Left renal cortex interstitium (tissue), 4 donors: Measurements from ENCODE around the gene GIPC3. TPM values are rescaled to one million over a fixed set of nuclear protein-coding genes. Genes with fewer than 3 reads are reported as not detected.

ENCODE experiments used
- DNase-seq, 4 donors: peaks; one replicate each; pipeline ENCODE4 v3.0.0-alpha.2; 2013; ENCODE audit warnings: low read depth in 4 of 4, low spot score in 2 of 4, missing footprints in 1 of 4
- polyA plus RNA-seq, 4 donors: library from polyadenylated mRNA; unstranded; fragments of 120-200 nt; gene quantifications; one replicate each; pipeline ENCODE4 v1.2.1, GENCODE V29; 2013; ENCODE audit not compliant: insufficient read length in 4 of 4

Gene GIPC3
- 1 to 10 TPM; 2.3 to 3.3 (median 2.8) TPM for polyA plus RNA-seq

GRCh38 chr19:3585301-3586126 is at the start of gene GIPC3:
Gene GIPC3, plus strand, starts transcription at chr19:3585478. Its CDS starts 120 bp downstream, at chr19:3585598.
- no peak for DNase-seq

GRCh38 chr19:3535563-3535965 is 49.7 kb upstream of the GIPC3 start:
- DNase-seq = no peak

GRCh38 chr19:3535981-3536380 is 49.3 kb upstream of the GIPC3 start:
- no peak for DNase-seq

- DNase-seq = no peak
These were observed 48.7 kb upstream of the GIPC3 start for GRCh38 chr19:3536429-3537100.

GRCh38 chr19:3537101-3537437 is 48.2 kb upstream of the GIPC3 start:
- DNase-seq = no peak

GRCh38 chr19:3537438-3538240 is 47.6 kb upstream of the GIPC3 start:
- no peak for DNase-seq

- DNase-seq = no peak
These were observed 46.9 kb upstream of the GIPC3 start for GRCh38 chr19:3538258-3538929.

GRCh38 chr19:3538965-3539755 is 46.1 kb upstream of the GIPC3 start, which contains the start of gene TEKTIP1:
Gene TEKTIP1, plus strand, starts transcription at chr19:3539174. Its CDS starts 4 bp downstream, at chr19:3539178.
- DNase-seq = no peak

GRCh38 chr19:3539756-3540118 is 45.5 kb upstream of the GIPC3 start:
- DNase-seq = no peak

GRCh38 chr19:3543150-3544057 is 41.9 kb upstream of the GIPC3 start:
- DNase-seq = no peak

- no peak for DNase-seq
These were observed 41.3 kb upstream of the GIPC3 start for GRCh38 chr19:3544058-3544376.

GRCh38 chr19:3544742-3545668 is 40.3 kb upstream of the GIPC3 start:
- no peak for DNase-seq

- DNase-seq = no peak
These were observed 39.6 kb upstream of the GIPC3 start for GRCh38 chr19:3545669-3546034.

GRCh38 chr19:3546119-3546518 is 39.2 kb upstream of the GIPC3 start:
- DNase-seq = no peak

GRCh38 chr19:3547301-3547731 is 38.0 kb upstream of the GIPC3 start:
- DNase-seq = no peak

- DNase-seq = no peak
These were observed 37.5 kb upstream of the GIPC3 start for GRCh38 chr19:3547767-3548282.

- DNase-seq = no peak
These were observed 36.7 kb upstream of the GIPC3 start for GRCh38 chr19:3548606-3549005.

GRCh38 chr19:3549816-3550215 is 35.5 kb upstream of the GIPC3 start:
- no peak for DNase-seq
